ENCODE measurements around the gene MYO1D. TPM values are rescaled to one million over a fixed set of nuclear protein-coding genes. Genes with fewer than 3 reads are reported as not detected.

Gene MYO1D
- total RNA-seq, 1 donor, result 160 TPM

DNA sequence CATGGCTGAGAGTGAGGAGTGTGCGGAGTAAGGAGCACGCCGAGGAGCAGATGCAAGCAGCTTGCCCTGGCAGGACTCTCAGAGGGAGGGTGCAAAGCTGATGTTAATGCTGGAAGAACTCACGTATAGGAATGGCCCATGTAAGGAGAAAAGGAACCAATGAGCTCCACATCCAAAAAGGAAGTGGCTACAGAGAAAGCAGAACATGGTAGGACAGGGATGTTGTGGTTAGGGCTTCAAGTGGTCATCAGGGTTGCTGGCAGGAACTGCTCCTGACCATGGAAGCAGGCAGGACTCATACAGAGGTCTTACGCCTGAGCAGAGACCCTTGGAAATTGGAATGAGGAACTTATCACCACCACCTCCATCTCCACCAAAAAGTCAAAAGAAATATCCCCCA, 5.2 kb downstream of the MYO1D start:
- H3K9me3 ChIP-seq (ENCODE audit: low read depth, low read length), result no peaks in the 10 kb centered on the region
- no peak overlapping the region for H2AFZ ChIP-seq (ENCODE audit: low read length)
- no peaks in the 10 kb centered on the region for H3K36me3 ChIP-seq (ENCODE audit: insufficient read depth, low read length)
- H3K4me2 ChIP-seq (ENCODE audit: insufficient read depth, low read length), result no peak overlapping the region
- H3K79me2 ChIP-seq (ENCODE audit: insufficient read depth, low read length), result peaks cover 47% of the 10 kb centered on the region
- H3K4me3 ChIP-seq (ENCODE audit: insufficient read depth, low read length), result no peak overlapping the region
- peaks cover 4% of the 10 kb centered on the region for H4K20me1 ChIP-seq (ENCODE audit: insufficient read depth, low read length)
- peaks cover 33% of the 10 kb centered on the region for H3K4me1 ChIP-seq (ENCODE audit: insufficient read depth, low read length)
- no peak for DNase-seq (ENCODE audit: insufficient read length, low spot score, missing footprints)
- no peaks in the 10 kb centered on the region for H3K27me3 ChIP-seq (ENCODE audit: insufficient read depth, low read length)
- TF ChIP-seq, protein P1, sequence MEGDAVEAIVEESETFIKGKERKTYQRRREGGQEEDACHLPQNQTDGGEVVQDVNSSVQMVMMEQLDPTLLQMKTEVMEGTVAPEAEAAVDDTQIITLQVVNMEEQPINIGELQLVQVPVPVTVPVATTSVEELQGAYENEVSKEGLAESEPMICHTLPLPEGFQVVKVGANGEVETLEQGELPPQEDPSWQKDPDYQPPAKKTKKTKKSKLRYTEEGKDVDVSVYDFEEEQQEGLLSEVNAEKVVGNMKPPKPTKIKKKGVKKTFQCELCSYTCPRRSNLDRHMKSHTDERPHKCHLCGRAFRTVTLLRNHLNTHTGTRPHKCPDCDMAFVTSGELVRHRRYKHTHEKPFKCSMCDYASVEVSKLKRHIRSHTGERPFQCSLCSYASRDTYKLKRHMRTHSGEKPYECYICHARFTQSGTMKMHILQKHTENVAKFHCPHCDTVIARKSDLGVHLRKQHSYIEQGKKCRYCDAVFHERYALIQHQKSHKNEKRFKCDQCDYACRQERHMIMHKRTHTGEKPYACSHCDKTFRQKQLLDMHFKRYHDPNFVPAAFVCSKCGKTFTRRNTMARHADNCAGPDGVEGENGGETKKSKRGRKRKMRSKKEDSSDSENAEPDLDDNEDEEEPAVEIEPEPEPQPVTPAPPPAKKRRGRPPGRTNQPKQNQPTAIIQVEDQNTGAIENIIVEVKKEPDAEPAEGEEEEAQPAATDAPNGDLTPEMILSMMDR (IDR thresholded peaks at IDR 0.05; ENCODE audit: extremely low read depth, low read depth, low read length), result no peak
- no peak overlapping the region for H3K27ac ChIP-seq (ENCODE audit: low read depth, low read length)

DNA sequence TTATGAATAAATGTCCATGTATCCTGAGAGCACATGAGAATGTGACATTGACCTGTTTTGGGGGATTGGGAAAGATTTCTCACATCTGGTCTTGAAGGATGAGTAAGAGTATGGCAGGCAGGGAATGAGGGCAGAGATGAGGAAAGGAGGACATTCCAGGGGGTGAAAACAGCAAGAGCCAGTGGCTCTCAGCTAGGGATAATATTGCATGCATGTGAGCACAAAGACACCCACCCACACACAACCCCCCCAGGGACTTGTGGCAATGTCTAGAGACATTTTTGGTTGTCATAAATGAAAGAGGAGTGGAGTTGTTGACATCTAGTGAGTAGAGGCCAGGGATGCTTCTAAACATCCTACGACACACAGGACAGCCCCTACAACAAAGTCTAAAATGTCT, 6.0 kb downstream of the MYO1D start:
- H3K27me3 ChIP-seq (ENCODE audit: insufficient read depth, low read length), result no peaks in the 10 kb centered on the region
- DNase-seq (ENCODE audit: insufficient read length, low spot score, missing footprints), result peak; percentile 70
- H3K4me1 ChIP-seq (ENCODE audit: insufficient read depth, low read length), result peaks cover 36% of the 10 kb centered on the region
- H3K27ac ChIP-seq (ENCODE audit: low read depth, low read length), result peak overlapping the region; percentile 72
- H3K9me3 ChIP-seq (ENCODE audit: low read depth, low read length), result no peaks in the 10 kb centered on the region
- H2AFZ ChIP-seq (ENCODE audit: low read length), result no peak overlapping the region
- H3K36me3 ChIP-seq (ENCODE audit: insufficient read depth, low read length), result no peaks in the 10 kb centered on the region
- H3K79me2 ChIP-seq (ENCODE audit: insufficient read depth, low read length), result peaks cover 48% of the 10 kb centered on the region
- H3K4me2 ChIP-seq (ENCODE audit: insufficient read depth, low read length), result no peak overlapping the region
- no peak overlapping the region for H3K4me3 ChIP-seq (ENCODE audit: insufficient read depth, low read length)
- TF ChIP-seq, protein P1 (IDR thresholded peaks at IDR 0.05; ENCODE audit: extremely low read depth, low read depth, low read length), result no peak
- H4K20me1 ChIP-seq (ENCODE audit: insufficient read depth, low read length), result peaks cover 4% of the 10 kb centered on the region

DNA sequence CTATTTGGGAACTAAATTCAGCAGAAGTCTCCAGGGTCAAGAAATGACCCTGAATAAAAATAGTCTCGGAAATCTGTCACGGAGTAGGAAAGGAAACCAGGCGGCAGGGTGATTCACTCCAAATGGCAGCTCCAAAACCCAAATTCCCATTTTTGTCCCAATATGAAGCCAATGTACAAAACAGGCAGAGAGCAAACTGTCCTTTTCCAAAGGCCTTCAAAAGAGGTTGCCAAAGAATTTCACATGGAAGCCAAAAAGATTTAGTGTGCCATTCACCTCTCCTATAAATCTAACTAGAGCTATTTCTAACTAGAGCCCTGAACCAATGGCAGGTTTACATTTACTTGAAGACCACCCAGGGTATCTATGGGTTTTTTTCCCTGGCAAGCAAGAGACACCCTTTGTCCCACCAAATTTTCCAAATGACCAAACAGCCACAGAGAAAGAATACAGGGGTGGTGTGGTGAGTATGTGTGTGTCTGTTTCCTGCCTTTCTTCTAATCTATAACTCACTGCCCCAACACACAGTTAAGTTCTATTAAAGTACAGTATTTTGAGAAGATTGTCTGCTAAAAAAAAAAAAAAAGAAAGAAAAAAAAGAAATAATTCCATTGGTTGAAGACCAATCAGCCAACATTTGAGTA, 6.8 kb downstream of the MYO1D start:
- Histone ChIP-seq H3K4me1 (ENCODE audit: insufficient read depth, low read length) (peaks cover 28% of the 10 kb centered on the region), H2AFZ (ENCODE audit: low read length) (no peak overlapping the region), H3K9me3 (ENCODE audit: low read depth, low read length) (no peaks in the 10 kb centered on the region), H4K20me1 (ENCODE audit: insufficient read depth, low read length) (peaks cover 4% of the 10 kb centered on the region), H3K36me3 (ENCODE audit: insufficient read depth, low read length) (no peaks in the 10 kb centered on the region), H3K79me2 (ENCODE audit: insufficient read depth, low read length) (peaks cover 52% of the 10 kb centered on the region), H3K27me3 (ENCODE audit: insufficient read depth, low read length) (no peaks in the 10 kb centered on the region), H3K4me2 (ENCODE audit: insufficient read depth, low read length) (peak overlapping the region; percentile 47), H3K4me3 (ENCODE audit: insufficient read depth, low read length) (peak overlapping the region; percentile 15), H3K27ac (ENCODE audit: low read depth, low read length) (peak overlapping the region; percentile 72)
- no peak for DNase-seq (ENCODE audit: insufficient read length, low spot score, missing footprints)
- TF ChIP-seq, protein P1 (IDR thresholded peaks at IDR 0.05; ENCODE audit: extremely low read depth, low read depth, low read length), result no peak

DNA sequence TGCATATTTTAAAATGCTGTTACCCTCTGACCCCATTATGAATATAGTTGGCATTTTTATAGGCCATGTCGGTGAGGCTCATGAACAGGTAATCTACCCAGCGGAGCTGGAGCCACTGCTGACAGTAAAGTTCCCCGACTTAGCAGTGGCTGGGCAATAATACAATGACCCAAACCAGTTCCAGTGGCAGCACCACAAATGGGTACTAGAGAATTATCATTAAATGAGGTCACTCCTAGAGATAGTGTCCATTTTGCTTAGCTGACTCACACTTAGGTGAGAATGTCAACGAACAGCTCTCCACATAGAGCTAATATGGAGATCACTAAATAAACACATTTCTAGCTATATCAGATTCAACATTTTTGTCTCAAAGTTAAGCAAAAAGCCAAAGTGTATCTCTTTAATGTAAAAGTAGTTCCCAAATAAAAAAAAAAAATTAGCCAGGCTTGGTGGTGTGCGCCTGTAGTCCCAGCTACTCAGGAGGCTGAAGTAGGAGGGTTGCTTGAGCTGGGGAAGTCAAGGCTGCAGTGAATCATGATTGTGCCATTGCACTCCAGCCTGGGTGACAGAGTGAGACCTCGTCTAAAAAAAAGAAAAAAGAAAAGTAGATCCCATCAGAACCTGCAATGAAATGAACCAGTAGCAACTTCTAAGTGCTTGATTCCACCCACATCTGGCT, 7.4 kb downstream of the MYO1D start:
- Histone ChIP-seq H3K9me3 (ENCODE audit: low read depth, low read length) (no peaks in the 10 kb centered on the region), H3K4me2 (ENCODE audit: insufficient read depth, low read length) (peak overlapping the region; percentile 47), H3K36me3 (ENCODE audit: insufficient read depth, low read length) (no peaks in the 10 kb centered on the region), H2AFZ (ENCODE audit: low read length) (no peak overlapping the region), H3K4me1 (ENCODE audit: insufficient read depth, low read length) (peaks cover 28% of the 10 kb centered on the region), H3K27me3 (ENCODE audit: insufficient read depth, low read length) (no peaks in the 10 kb centered on the region), H3K79me2 (ENCODE audit: insufficient read depth, low read length) (peaks cover 50% of the 10 kb centered on the region), H3K27ac (ENCODE audit: low read depth, low read length) (peak overlapping the region; percentile 72), H3K4me3 (ENCODE audit: insufficient read depth, low read length) (peak overlapping the region; percentile 15), H4K20me1 (ENCODE audit: insufficient read depth, low read length) (peaks cover 4% of the 10 kb centered on the region)
- TF ChIP-seq, protein P1 (IDR thresholded peaks at IDR 0.05; ENCODE audit: extremely low read depth, low read depth, low read length), result no peak
- no peak for DNase-seq (ENCODE audit: insufficient read length, low spot score, missing footprints)

Data from osteoblast (primary cell).